Fibroblast of villous mesenchyme (primary cell): Measurements from ENCODE around the gene MARK3. TPM values are rescaled to one million over a fixed set of nuclear protein-coding genes. Genes with fewer than 3 reads are reported as not detected.
A peak's percentile ranks its signal among the peaks of the same experiment; 100 is the strongest.

ENCODE experiments used
- DNase-seq: peaks from one replicate; pipeline ENCODE4 v3.0.0-alpha.2; 2010; ENCODE audit warnings: low read depth
- H3K4me3 ChIP-seq: 2 replicates; pipeline ENCODE4 v1.5.1; 2011; ENCODE audit warnings: low read depth, mild to moderate bottlenecking, low read length
- total RNA-seq: library from RNA; depleted of rRNA; stranded (reverse); fragments of >200 nt; gene quantifications from 2 replicates; pipeline ENCODE4 v1.2.3, GENCODE V29; 2012
- TF ChIP-seq, protein P1 (sequence below): IDR thresholded peaks from 2 replicates; pipeline ENCODE4 v1.5.1; 2012; ENCODE audit warnings: low read depth, mild to moderate bottlenecking, low read length; ENCODE audit not compliant: insufficient read depth

MARK3 gene
- total RNA-seq, 1 donor, result 108 TPM

DNA sequence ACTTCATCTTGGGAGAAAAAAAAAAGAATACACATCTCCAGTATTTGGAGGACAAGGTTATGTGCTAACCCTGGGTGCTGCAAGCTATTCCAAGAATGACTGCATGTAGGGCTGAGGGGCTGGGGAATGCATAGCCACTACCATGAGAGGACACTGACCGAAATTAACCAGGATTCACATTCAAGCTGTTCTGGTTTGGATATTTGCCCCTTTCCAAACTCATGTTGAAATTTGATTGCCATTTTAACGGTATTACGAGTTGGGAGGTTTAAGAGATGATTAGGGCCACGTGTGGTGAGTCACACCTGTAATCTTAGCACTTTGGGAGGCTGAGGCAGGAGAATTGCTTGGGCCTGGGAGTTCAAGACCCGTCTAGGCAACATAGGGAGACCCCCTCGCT, 18.5 kb upstream of the MARK3 start:
- no peak overlapping the region for H3K4me3 ChIP-seq
- TF ChIP-seq, protein P1, sequence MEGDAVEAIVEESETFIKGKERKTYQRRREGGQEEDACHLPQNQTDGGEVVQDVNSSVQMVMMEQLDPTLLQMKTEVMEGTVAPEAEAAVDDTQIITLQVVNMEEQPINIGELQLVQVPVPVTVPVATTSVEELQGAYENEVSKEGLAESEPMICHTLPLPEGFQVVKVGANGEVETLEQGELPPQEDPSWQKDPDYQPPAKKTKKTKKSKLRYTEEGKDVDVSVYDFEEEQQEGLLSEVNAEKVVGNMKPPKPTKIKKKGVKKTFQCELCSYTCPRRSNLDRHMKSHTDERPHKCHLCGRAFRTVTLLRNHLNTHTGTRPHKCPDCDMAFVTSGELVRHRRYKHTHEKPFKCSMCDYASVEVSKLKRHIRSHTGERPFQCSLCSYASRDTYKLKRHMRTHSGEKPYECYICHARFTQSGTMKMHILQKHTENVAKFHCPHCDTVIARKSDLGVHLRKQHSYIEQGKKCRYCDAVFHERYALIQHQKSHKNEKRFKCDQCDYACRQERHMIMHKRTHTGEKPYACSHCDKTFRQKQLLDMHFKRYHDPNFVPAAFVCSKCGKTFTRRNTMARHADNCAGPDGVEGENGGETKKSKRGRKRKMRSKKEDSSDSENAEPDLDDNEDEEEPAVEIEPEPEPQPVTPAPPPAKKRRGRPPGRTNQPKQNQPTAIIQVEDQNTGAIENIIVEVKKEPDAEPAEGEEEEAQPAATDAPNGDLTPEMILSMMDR, result no peak
- peak; percentile 72 for DNase-seq

DNA sequence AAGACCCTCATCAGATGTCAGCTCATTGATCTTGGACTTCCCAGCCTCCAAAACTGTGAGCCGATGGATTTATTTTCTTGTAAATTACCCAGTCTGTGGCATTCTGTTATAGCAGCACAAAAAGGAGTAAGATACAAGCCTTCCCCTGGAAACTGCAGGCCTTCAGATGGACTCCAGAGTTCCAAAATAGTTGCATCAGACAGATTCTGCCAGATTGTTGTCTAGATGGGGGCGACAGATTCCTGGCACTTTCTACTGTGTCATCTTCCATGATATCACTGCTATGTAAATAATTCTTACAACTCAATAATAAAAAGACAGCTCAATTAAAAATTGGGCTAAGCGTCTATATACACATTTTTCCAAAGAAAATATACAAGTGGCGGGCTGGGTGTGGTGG, 17.2 kb upstream of the MARK3 start:
- H3K4me3 ChIP-seq, result no peak overlapping the region
- TF ChIP-seq, protein P1, result no peak
- DNase-seq, result no peak

DNA sequence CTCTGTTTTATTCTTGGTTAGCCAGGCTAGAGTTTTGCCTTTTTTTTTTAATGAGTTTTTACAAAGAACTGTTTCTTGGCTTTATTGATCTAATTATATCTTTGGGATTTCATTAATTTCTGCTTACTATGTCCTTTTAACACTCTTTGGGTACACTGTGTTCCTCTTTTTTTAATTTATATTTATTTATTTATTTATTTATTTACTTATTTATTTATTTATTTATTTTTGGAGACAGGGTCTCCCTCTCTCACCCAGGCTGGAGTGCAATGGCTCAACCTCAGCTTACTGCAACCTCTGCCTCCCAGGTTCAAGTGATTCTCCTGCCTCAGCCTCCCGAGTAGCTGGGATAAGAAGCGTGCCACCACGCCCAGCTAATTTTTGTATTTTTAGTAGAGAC, 15.1 kb upstream of the MARK3 start:
- TF ChIP-seq, protein P1, result no peak
- H3K4me3 ChIP-seq, result no peak overlapping the region
- DNase-seq, result no peak

DNA sequence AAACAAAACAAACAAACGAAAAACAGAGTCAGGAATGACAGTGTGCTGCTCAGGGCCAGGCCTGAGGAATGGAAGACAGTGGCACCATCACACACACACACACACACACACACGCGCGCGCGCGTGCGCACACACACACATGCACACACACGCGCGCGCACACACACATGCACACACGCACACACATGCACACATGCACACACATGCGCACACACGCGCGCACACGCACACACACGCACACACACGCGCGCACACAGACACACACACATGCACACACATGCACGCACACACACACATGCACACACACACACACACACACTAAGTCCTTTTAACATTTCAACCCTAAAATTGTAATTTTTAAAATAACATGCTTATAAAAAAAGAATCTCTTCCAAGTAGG, 13.2 kb upstream of the MARK3 start:
- DNase-seq, result no peak
- H3K4me3 ChIP-seq, result no peak overlapping the region
- TF ChIP-seq, protein P1, result no peak

DNA sequence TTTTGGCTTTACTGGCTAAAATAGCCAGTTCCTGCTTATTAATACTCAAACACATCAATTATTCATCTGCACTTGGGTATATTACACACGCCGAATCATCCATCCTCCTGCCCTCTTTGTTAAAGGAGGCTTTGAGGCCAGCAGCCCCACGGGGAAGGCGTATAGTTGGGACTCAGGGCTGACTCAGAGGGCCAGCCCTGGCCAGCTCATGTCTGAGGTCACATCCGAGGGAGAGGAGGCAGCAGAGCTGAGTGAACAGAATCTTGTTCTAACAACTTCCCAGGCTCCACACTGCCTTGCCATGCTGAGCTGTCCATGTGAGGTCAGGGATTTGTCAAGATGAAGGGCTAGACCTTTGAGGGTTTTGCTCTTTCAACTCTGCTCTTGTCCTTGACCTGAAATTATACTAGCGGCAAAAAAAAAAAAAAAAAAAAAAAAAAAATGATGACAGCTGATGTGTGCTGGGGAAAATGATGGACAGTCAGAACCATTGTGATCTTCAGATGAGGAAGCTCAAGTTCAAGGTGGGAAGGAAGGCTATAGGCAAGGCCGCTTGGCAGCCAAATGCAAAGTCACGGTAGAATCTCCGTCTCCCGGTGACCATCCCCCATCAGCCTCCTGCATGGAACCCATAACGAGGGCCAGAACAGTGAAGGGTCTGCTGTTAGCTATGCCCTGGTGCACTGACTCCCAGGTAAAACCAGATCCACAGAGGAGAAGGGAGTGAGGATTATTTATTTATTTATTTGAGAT, 12.5 kb upstream of the MARK3 start:
- no peak overlapping the region for H3K4me3 ChIP-seq
- TF ChIP-seq, protein P1, result no peak
- DNase-seq, result peak; percentile 80

DNA sequence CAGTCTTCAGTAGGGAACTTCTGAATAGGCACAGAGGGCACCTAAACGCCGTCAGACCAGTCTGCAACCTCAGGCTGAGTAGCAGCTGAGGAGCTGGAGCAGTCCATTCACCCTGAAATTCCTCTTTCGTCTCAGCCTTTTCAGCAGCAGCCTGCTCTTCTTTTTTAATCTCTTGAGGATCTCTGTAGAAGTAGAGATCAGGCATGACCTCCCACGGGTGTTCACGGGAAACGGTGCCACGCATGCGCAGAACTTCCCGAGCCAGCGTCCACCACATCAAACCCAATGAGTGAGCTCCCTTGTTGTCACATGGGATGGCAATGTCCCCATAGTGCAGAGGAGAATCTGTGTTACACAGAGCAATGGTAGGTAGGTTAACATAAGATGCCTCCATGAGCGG, 11.1 kb upstream of the MARK3 start:
- TF ChIP-seq, protein P1, result no peak
- DNase-seq, result no peak
- no peak overlapping the region for H3K4me3 ChIP-seq
